Glomerular endothelial cell (primary cell): ENCODE data around the gene NAA38. TPM values are rescaled to one million over a fixed set of nuclear protein-coding genes. Genes with fewer than 3 reads are reported as not detected.

ENCODE experiments used
- DNase-seq: peaks from one replicate; pipeline ENCODE4 v3.0.0-alpha.2; 2011; ENCODE audit warnings: low read depth, low spot score; ENCODE audit errors: extremely low read depth
- total RNA-seq: library from RNA; depleted of rRNA; stranded (reverse); fragments of >200 nt; gene quantifications from 2 replicates; pipeline ENCODE4 v1.2.3, GENCODE V29; 2015

NAA38 gene
- 96.0 and 138 TPM in 2 replicates for total RNA-seq

- DNase-seq: peak; percentile 99
Observed at GRCh38 chr17:7856811-7857712, at the start of gene NAA38. Gene NAA38, minus strand, starts transcription at chr17:7857559. Its CDS starts 96 bp downstream, at chr17:7857463.

GRCh38 chr17:7903154-7904103 is 46.1 kb upstream of the NAA38 start:
- no peak for DNase-seq

- no peak for DNase-seq
Observed at GRCh38 chr17:7897773-7898172, 40.4 kb upstream of the NAA38 start.

- no peak for DNase-seq
Observed at GRCh38 chr17:7897090-7897489, 39.7 kb upstream of the NAA38 start.

- DNase-seq: no peak
Observed at GRCh38 chr17:7894866-7895265, 37.5 kb upstream of the NAA38 start.

- DNase-seq: no peak
Observed at GRCh38 chr17:7894226-7894625, 36.9 kb upstream of the NAA38 start.

- DNase-seq: no peak
Observed at GRCh38 chr17:7893187-7893880, 36.0 kb upstream of the NAA38 start.

- peak; percentile 55 for DNase-seq
Observed at GRCh38 chr17:7889166-7889955, 32.0 kb upstream of the NAA38 start.

- DNase-seq: no peak
Observed at GRCh38 chr17:7888184-7888920, 31.0 kb upstream of the NAA38 start, which contains the start of gene CHD3. Gene CHD3, plus strand, starts transcription at chr17:7888789. Its CDS starts 212 bp downstream, at chr17:7889001.

GRCh38 chr17:7887482-7888183 is 30.3 kb upstream of the NAA38 start:
- DNase-seq: no peak

GRCh38 chr17:7887038-7887481 is 29.7 kb upstream of the NAA38 start:
- DNase-seq: peak; percentile 92

GRCh38 chr17:7886227-7887037 is 29.1 kb upstream of the NAA38 start:
- no peak for DNase-seq

GRCh38 chr17:7885367-7886226 is 28.2 kb upstream of the NAA38 start:
- DNase-seq: no peak

GRCh38 chr17:7884581-7885366 is 27.4 kb upstream of the NAA38 start:
- DNase-seq: no peak

GRCh38 chr17:7883781-7884386 is 26.5 kb upstream of the NAA38 start:
- no peak for DNase-seq

- DNase-seq: no peak
Observed at GRCh38 chr17:7882629-7883028, 25.3 kb upstream of the NAA38 start.
